Breast epithelium (tissue), 4 donors: ENCODE results near the gene YJEFN3. TPM values are rescaled to one million over a fixed set of nuclear protein-coding genes. Genes with fewer than 3 reads are reported as not detected.

Source experiments
- DNase-seq, 2 donors: peaks; one replicate each; pipeline ENCODE4 v3.0.0-alpha.2; 2019; ENCODE audit warnings: low spot score in 2 of 2
- H3K27ac ChIP-seq, 2 donors: fragments of 200-600 bp; sonication (generic) in 1 of 2; one replicate each; pipeline ENCODE4 v1.5.1; 2016 to 2019; ENCODE audit warnings: mild to moderate bottlenecking in 1 of 2
- H3K27me3 ChIP-seq, 2 donors: fragments of 200-600 bp; sonication (generic) in 1 of 2; one replicate each; pipeline versions ENCODE4 v1.5.1 to v1.6.0; 2017 to 2019; ENCODE audit warnings: control low read depth in 1 of 2, mild to moderate bottlenecking in 1 of 2
- H3K36me3 ChIP-seq: fragments of 200-600 bp; one replicate; pipeline ENCODE4 v1.5.1; 2019
- H3K4me1 ChIP-seq, 2 donors: fragments of 200-600 bp; sonication (generic); one replicate each; pipeline ENCODE4 v1.5.1; 2016 to 2019; ENCODE audit warnings: control low read depth in 1 of 2
- H3K4me3 ChIP-seq, 3 donors: fragments of 200-600 bp; sonication (generic); 1 replicate in 2 of 3; 2 replicates in 1 of 3; pipeline ENCODE4 v1.5.1; 2016 to 2019; ENCODE audit warnings: mild to moderate bottlenecking in 3 of 3, moderate library complexity in 2 of 3
- H3K9me3 ChIP-seq, 2 donors: fragments of 200-600 bp; sonication (generic) in 1 of 2; one replicate each; pipeline ENCODE4 v1.5.1; 2016 to 2019; ENCODE audit warnings: control low read depth in 1 of 2
- POLR2A ChIP-seq: fragments of 450-650 bp; IDR thresholded peaks from one replicate; pipeline ENCODE4 v1.6.1; 2016; ENCODE audit warnings: antibody characterized with exemption, mild to moderate bottlenecking, moderate library complexity
- POLR2AphosphoS5 ChIP-seq, 3 donors: sonication (generic); formaldehyde crosslinking; IDR thresholded peaks; one replicate each; pipeline ENCODE4 v1.6.1; 2017; ENCODE audit warnings: antibody characterized with exemption in 3 of 3
- intact Hi-C: fragments of 100-400 bp; cut with DNase I; formaldehyde crosslinking; loops from one replicate; pipeline ENCODE4 v1.15.1; 2023; ENCODE audit warnings: low total_unique reads
- total RNA-seq, 3 donors: library from RNA; depleted of rRNA; stranded (reverse); fragments of >200 nt; gene quantifications; one replicate each; pipeline ENCODE4 v1.1.0, GENCODE V29; 2016
- TF ChIP-seq, protein P1 (sequence below), 3 donors: fragments of 450-650 bp; IDR thresholded peaks; one replicate each; pipeline ENCODE4 v1.5.1; 2016 to 2017; ENCODE audit warnings: antibody characterized with exemption in 3 of 3, mild to moderate bottlenecking in 3 of 3, moderate library complexity in 3 of 3

YJEFN3 gene
- total RNA-seq, 3 donors from 2014 or later: 0.88 to 2.0 (median 1.3) TPM

GRCh38 chr19:19499272-19499995 lies 29.3 kb upstream of the YJEFN3 start:
- DNase-seq: no peak
- no peaks in the 10 kb centered on the region for H3K4me1 ChIP-seq
- intact Hi-C loops: loop anchor here (10.0 kb wide), 1 partner anchor 135 kb away; no protein-coding TSS in a partner anchor
- H3K27ac ChIP-seq: no peak overlapping the region
- no peak overlapping the region for H3K4me3 ChIP-seq
- H3K36me3 ChIP-seq: peaks cover 18% of the 10 kb centered on the region
- no peaks in the 10 kb centered on the region for H3K9me3 ChIP-seq
- TF ChIP-seq, protein P1, sequence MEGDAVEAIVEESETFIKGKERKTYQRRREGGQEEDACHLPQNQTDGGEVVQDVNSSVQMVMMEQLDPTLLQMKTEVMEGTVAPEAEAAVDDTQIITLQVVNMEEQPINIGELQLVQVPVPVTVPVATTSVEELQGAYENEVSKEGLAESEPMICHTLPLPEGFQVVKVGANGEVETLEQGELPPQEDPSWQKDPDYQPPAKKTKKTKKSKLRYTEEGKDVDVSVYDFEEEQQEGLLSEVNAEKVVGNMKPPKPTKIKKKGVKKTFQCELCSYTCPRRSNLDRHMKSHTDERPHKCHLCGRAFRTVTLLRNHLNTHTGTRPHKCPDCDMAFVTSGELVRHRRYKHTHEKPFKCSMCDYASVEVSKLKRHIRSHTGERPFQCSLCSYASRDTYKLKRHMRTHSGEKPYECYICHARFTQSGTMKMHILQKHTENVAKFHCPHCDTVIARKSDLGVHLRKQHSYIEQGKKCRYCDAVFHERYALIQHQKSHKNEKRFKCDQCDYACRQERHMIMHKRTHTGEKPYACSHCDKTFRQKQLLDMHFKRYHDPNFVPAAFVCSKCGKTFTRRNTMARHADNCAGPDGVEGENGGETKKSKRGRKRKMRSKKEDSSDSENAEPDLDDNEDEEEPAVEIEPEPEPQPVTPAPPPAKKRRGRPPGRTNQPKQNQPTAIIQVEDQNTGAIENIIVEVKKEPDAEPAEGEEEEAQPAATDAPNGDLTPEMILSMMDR (IDR thresholded peaks at IDR 0.05): no peak
- TF ChIP-seq POLR2A: no peak
- TF ChIP-seq POLR2AphosphoS5 (IDR thresholded peaks at IDR 0.05): no peak
- H3K27me3 ChIP-seq: no peaks in the 10 kb centered on the region

- peaks cover 17% of the 10 kb centered on the region for H3K36me3 ChIP-seq
- no peaks in the 10 kb centered on the region for H3K4me1 ChIP-seq
- DNase-seq: no peak
- H3K27me3 ChIP-seq: no peaks in the 10 kb centered on the region
- H3K27ac ChIP-seq: no peak overlapping the region
- intact Hi-C loops: no loop called here
- H3K4me3 ChIP-seq: no peak overlapping the region
- no peaks in the 10 kb centered on the region for H3K9me3 ChIP-seq
- TF ChIP-seq, protein P1 (IDR thresholded peaks at IDR 0.05): no peak
- TF ChIP-seq POLR2AphosphoS5 (IDR thresholded peaks at IDR 0.05) (no peak), POLR2A (no peak)
Measured at GRCh38 chr19:19500975-19501644, 27.6 kb upstream of the YJEFN3 start.

- no peaks in the 10 kb centered on the region for H3K27me3 ChIP-seq
- intact Hi-C loops: no loop called here
- H3K36me3 ChIP-seq: peaks cover 17% of the 10 kb centered on the region
- no peak overlapping the region for H3K27ac ChIP-seq
- no peak overlapping the region for H3K4me3 ChIP-seq
- no peak for DNase-seq
- no peak for TF ChIP-seq POLR2AphosphoS5 (IDR thresholded peaks at IDR 0.05)
- TF ChIP-seq, protein P1 (IDR thresholded peaks at IDR 0.05): no peak
- no peak for TF ChIP-seq POLR2A
- H3K9me3 ChIP-seq: no peaks in the 10 kb centered on the region
- H3K4me1 ChIP-seq: no peaks in the 10 kb centered on the region
Measured at GRCh38 chr19:19501798-19502197, 26.9 kb upstream of the YJEFN3 start.

DNA sequence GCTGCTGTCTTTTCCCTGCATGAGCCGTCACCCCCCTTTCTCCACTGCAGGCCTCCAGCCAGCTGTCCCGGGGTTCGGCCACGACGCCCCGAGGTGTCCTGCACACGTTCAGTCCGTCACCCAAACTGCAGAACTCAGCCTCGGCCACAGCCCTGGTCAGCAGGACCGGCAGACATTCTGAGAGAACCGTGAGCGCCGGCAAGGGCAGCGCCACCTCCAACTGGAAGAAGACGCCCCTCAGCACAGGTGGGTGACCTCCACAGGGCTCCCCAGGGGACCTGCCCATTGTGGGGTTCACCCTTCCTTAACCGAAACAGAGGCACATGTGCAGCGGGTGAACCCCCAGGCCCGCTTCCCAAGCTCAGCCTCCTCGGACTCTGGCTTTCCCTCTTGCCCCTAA lies 26.4 kb upstream of the YJEFN3 start:
- no peak overlapping the region for H3K27ac ChIP-seq
- no peak for TF ChIP-seq POLR2AphosphoS5 (IDR thresholded peaks at IDR 0.05)
- no peak for TF ChIP-seq POLR2A
- TF ChIP-seq, protein P1 (IDR thresholded peaks at IDR 0.05): no peak
- no peaks in the 10 kb centered on the region for H3K27me3 ChIP-seq
- H3K9me3 ChIP-seq: no peaks in the 10 kb centered on the region
- no peak for DNase-seq
- no peak overlapping the region for H3K4me3 ChIP-seq
- intact Hi-C loops: no loop called here
- peaks cover 17% of the 10 kb centered on the region for H3K36me3 ChIP-seq
- no peaks in the 10 kb centered on the region for H3K4me1 ChIP-seq
